Right atrium auricular region (tissue), 2 donors: ENCODE measurements around the gene EBF3. TPM values are rescaled to one million over a fixed set of nuclear protein-coding genes. Genes with fewer than 3 reads are reported as not detected.

Experiments
- DNase-seq: peaks from one replicate; pipeline ENCODE4 v3.0.0-alpha.2; 2019; ENCODE audit warnings: low spot score
- H3K27ac ChIP-seq, 2 donors: fragments of 200-600 bp; sonication (generic); 1 replicate in 1 of 2; 2 replicates in 1 of 2; pipeline ENCODE4 v1.5.1; 2016 to 2019
- H3K27me3 ChIP-seq, 2 donors: fragments of 200-600 bp; sonication (generic); one replicate each; pipeline versions ENCODE4 v1.5.1 to v1.6.0; 2017 to 2019
- H3K36me3 ChIP-seq: fragments of 200-600 bp; sonication (generic); one replicate; pipeline ENCODE4 v1.5.1; 2016
- H3K4me1 ChIP-seq, 2 donors: fragments of 200-600 bp; sonication (generic); one replicate each; pipeline versions ENCODE4 v1.5.1 to v1.6.0; 2017 to 2019
- H3K4me3 ChIP-seq, 2 donors: fragments of 200-600 bp; sonication (generic); 1 replicate in 1 of 2; 2 replicates in 1 of 2; pipeline ENCODE4 v1.5.1; 2017 to 2019; ENCODE audit warnings: mild to moderate bottlenecking in 1 of 2, moderate library complexity in 1 of 2
- H3K9me3 ChIP-seq, 2 donors: fragments of 200-600 bp; sonication (generic); one replicate each; pipeline ENCODE4 v1.5.1; 2019
- total RNA-seq, 2 donors: library from RNA; depleted of rRNA; stranded (reverse); fragments of >200 nt; gene quantifications; one replicate each; pipeline ENCODE4 v1.1.0, GENCODE V29; 2016
- TF ChIP-seq, protein P1 (sequence below), 2 donors: fragments of 200-600 bp; sonication (generic); IDR thresholded peaks; one replicate each; pipeline ENCODE4 v1.5.1; 2019; ENCODE audit warnings: antibody characterized with exemption in 2 of 2

EBF3 gene
- total RNA-seq, 2 donors from 2014 or later, result 5.8 to 6.9 TPM

DNA sequence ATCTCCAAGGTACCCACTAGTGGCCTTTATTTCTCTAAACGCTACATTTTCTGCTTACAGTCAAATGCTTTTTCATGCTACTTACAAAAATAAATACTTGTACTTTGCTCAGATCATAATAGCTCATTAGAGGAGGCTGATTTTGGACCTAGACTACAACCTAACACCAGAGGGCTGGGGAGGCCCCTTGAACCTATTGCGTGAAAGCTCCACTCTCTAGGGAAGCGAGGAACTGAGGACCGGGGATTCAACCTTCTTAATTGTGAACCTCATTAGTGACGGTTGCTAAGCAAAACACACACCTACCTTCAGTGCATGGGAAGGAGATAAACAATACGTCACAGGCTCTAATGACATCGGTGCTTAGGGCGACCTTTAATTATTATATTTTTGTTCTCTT is 92.1 kb downstream of the EBF3 start:
- DNase-seq, result no peak
- no peak overlapping the region for H3K4me3 ChIP-seq
- peaks cover 6% of the 10 kb centered on the region for H3K36me3 ChIP-seq
- H3K27ac ChIP-seq, result no peak overlapping the region
- no peaks in the 10 kb centered on the region for H3K4me1 ChIP-seq
- H3K27me3 ChIP-seq, result no peaks in the 10 kb centered on the region
- TF ChIP-seq, protein P1, sequence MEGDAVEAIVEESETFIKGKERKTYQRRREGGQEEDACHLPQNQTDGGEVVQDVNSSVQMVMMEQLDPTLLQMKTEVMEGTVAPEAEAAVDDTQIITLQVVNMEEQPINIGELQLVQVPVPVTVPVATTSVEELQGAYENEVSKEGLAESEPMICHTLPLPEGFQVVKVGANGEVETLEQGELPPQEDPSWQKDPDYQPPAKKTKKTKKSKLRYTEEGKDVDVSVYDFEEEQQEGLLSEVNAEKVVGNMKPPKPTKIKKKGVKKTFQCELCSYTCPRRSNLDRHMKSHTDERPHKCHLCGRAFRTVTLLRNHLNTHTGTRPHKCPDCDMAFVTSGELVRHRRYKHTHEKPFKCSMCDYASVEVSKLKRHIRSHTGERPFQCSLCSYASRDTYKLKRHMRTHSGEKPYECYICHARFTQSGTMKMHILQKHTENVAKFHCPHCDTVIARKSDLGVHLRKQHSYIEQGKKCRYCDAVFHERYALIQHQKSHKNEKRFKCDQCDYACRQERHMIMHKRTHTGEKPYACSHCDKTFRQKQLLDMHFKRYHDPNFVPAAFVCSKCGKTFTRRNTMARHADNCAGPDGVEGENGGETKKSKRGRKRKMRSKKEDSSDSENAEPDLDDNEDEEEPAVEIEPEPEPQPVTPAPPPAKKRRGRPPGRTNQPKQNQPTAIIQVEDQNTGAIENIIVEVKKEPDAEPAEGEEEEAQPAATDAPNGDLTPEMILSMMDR (IDR thresholded peaks at IDR 0.05), result no peak
- no peaks in the 10 kb centered on the region for H3K9me3 ChIP-seq

DNA sequence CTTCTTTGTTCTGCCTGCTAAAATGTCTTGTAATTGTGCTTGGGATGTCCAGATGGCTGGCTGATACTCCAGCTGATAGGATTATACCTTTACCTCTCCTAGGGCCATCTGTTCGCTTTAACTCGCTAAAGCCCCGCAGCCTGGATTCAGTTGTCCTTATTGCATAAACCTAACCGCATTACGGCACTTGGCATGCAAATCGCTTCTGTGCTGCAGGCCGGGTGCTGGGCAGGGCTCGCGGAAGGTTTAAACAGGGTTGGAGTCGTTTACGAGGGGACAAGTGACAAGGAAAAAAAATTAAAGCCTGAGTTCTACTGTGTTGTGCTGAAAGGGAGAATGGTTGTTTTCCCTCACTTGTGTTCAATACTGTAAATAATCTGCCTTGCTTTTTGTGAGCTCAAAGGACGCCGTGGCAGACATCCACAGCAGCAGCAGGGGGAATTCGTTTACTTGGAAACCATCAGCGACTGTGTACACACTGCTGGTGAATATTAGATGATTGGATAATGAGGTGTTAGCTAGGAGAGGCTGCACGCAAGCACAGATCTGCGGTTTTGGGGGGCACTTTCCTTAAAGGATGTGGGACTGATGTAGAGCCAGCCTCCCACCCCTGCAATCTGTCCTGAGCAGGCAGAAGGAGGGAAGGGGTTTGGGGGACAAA is 93.0 kb downstream of the EBF3 start:
- Histone ChIP-seq H3K4me1 (no peaks in the 10 kb centered on the region), H3K27ac (no peak overlapping the region), H3K9me3 (no peaks in the 10 kb centered on the region), H3K4me3 (no peak overlapping the region), H3K36me3 (peaks cover 6% of the 10 kb centered on the region), H3K27me3 (no peaks in the 10 kb centered on the region)
- DNase-seq, result no peak
- TF ChIP-seq, protein P1 (IDR thresholded peaks at IDR 0.05), result no peak

DNA sequence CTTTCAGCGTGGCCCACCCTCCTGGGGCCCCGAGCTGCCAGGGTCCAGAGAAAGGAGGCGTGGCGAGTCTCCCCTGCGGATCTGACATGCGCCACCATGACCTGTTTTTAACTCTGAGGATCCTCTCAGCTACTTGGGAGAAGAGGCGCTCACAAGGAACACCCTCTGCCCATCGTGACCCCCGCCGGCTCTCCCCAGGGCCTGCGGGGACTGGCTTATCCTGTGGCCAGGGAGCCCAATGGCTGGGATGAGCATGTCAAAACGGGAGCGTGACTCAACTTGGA is 93.7 kb downstream of the EBF3 start:
- TF ChIP-seq, protein P1 (IDR thresholded peaks at IDR 0.05), result no peak
- DNase-seq, result no peak
- Histone ChIP-seq H3K27me3 (no peaks in the 10 kb centered on the region), H3K9me3 (no peaks in the 10 kb centered on the region), H3K27ac (no peak overlapping the region), H3K4me3 (no peak overlapping the region), H3K36me3 (peaks cover 8% of the 10 kb centered on the region), H3K4me1 (no peaks in the 10 kb centered on the region)

DNA sequence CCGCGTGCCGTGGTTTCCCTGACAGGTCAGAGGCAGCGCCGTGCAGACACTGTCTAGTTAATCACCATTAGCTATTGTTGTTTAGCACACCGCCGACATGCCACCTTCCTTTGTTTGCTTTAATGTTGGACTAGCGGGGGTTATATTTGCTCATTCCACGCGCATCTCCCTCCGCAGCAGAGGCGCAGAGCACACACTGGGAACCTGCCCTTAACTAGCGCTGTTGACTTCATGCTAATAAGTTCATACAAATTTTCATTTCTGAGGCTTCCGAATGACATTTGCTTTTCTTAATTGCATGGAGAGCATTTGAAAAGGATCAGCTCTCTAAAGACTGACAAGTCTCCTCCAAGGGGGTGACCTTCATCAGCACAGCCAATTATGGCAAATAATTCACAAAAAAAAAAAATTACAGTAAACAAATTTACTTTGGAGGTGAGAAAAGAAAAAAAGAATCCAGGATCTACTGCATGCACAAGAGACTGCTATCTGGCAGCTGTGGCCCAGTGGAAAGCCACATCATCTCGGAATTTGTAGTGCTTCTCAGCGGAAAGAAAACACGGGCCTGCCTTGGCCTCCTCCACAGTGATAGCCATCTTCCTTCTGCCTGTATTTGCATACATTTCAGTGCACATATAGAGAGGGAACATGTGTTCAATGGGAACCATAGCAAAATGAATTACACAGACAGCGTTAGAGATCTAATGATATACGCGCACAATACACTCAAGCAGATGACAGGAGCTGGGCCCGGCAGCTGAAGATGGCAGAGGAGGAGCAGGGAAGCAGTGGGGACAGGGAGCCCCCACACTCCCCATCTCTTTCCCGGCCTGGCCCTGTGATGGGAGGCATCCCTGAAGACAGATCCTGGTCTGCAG is 94.2 kb downstream of the EBF3 start:
- DNase-seq, result no peak
- Histone ChIP-seq H3K9me3 (no peaks in the 10 kb centered on the region), H3K4me3 (no peak overlapping the region), H3K36me3 (peaks cover 13% of the 10 kb centered on the region), H3K27ac (no peak overlapping the region), H3K4me1 (peaks cover 0 to 3% of the 10 kb centered on the region in 2 donors), H3K27me3 (no peaks in the 10 kb centered on the region)
- TF ChIP-seq, protein P1 (IDR thresholded peaks at IDR 0.05), result no peak

DNA sequence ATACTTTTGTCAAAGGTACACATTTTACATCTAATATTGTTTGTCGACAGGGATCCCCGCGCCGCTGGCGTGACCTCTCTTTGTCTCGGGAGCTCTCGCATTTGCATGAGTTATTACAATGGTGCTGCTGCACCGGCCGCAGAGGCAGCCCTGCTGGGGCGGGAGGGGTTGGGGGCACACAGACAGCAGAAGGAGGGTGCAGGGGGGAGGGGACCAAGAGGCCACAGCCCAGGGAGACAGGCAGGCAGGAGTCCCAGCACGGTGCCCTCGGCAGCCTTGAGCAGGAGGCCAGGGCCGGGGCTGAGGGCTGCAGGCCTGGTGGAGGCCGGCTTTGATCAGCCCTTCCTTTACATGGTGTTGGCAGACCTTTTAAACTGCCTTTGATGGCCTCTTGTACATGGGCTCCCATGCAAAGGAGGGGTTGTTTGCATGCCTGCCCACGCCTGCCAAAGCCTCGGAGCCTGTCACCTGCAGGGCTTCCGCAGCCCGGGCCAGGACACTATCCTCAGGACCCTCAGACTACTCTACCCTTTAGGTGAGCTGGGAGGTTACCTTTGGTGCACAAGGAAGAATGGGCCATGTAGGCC is 95.5 kb downstream of the EBF3 start:
- no peaks in the 10 kb centered on the region for H3K9me3 ChIP-seq
- peaks cover 13% of the 10 kb centered on the region for H3K36me3 ChIP-seq
- H3K4me1 ChIP-seq, result peaks cover 0 to 3% of the 10 kb centered on the region in 2 donors
- H3K27me3 ChIP-seq, result no peaks in the 10 kb centered on the region
- H3K4me3 ChIP-seq, result no peak overlapping the region
- TF ChIP-seq, protein P1 (IDR thresholded peaks at IDR 0.05), result no peak
- H3K27ac ChIP-seq, result no peak overlapping the region
- DNase-seq, result no peak
